Activated T-cell treated with anti-CD3 and anti-CD28 coated beads for 1 hour (primary cell): ENCODE measurements around the gene OR2K2.
"Not testable (repeated sequence)": the region's sequence is repeated elsewhere in the genome, so short reads cannot be mapped to it uniquely, and the experiment has no call there.

Source experiments
- DNase-seq: peaks from one replicate; pipeline ENCODE4 v3.0.0-alpha.2; 2020; ENCODE audit warnings: low read depth

Gene OR2K2

GRCh38 chr9:111297066-111297824 lies 32.8 kb downstream of the OR2K2 start:
- DNase-seq, result no peak

DNA sequence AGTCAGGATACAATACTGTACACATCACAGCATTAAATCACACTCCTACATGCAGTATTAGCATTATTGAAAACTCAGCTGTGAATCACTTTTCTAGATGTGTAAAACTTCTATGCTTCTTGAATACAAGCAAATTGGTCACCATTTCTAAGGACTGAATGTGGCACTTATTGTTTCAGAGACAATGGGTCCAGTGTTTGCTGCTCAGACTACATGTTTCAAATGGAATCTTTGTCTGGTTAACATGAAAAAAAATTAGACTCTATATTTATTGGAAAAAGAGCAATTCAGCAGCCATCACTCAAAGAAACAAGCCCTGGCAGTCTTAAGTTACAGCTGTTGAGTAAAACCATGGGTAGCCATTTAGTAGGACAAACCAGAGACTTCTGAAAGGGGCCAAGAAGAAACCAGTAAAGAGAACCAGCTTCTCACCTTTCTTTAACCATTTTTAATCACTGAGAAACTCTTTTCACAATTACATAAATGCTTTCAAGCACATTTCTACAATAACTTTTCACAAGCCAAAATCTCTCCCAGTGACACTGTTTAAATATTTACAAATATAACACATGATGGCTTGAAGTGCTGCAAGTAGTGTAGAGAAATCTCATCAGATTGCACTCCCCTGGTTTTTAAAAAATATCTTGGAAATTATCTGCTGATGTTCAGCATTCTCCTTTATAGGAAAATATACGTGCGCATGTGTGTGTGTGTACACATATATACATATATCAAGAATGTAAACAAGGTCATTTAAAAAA lies 35.2 kb downstream of the OR2K2 start:
- no peak for DNase-seq

DNA sequence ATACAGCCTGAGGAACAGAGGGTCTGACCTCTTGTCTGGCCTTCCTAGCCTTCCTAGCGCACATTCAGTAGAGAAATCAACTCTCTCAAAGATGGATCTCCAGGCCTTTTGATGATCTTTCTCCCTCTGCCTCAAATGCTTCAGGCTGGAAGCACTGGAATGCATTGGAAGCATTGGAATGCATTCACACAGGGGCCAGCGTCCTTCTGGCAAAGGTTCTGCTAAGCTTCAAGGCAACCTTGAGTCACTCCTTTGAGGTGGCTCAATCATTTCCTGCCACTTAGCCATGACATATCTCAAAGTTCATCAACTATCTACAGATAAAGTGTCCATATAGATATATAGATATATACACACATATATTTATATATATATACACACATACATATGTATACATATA lies 42.9 kb downstream of the OR2K2 start:
- DNase-seq, result no peak

DNA sequence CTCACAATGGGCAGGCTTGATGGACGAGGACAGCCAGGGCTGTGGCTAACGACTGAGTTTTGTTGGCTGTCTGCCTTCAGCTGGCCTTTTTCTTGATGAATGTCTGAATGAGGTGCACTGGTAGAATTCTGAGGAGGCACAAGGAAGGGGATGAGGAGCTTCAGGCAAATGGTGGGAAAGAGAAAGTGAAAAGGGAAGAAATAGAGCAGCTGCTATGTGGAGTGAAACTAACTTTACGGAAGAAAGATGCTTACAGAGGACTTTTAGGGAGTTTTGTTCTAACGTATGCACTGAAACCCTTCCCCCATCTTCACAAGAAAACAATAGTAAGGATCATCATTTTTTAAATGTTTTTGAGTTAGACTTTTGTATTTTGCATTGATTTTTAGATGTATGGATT lies 45.3 kb downstream of the OR2K2 start:
- DNase-seq, result no peak

DNA sequence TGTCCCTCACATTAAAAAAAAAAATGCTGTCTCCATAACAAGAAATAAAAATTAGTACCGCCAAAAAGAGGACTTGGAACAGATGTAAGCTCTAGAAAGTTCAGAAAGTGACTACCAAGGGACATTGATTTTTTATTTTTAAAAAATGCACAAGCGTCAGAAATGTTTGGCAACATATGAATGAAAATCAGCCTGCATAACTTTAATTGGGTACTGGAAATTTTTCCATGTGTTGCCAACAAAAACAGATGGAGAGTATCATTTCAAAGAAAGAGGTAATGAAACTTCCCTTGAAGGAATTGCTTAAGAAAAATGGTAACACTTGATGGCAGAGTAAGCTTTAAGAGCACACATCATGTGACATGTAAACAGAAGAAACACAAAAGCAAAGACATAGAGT lies 47.2 kb downstream of the OR2K2 start:
- no peak for DNase-seq

GRCh38 chr9:111280795-111281194 lies 49.2 kb downstream of the OR2K2 start:
- DNase-seq, result not testable (repeated sequence)
